PFSK-1 (cell line): ENCODE data around the gene SORT1.

ENCODE experiments used
- FOXP2 ChIP-seq: optimal IDR thresholded peaks from 2 replicates; pipeline ENCODE3; 2011; ENCODE audit warnings: borderline replicate concordance, control low read depth, inconsistent platforms; ENCODE audit not compliant: insufficient read depth; ENCODE audit errors: extremely low read length, extremely low read depth
- POLR2AphosphoS5 ChIP-seq: IDR thresholded peaks from 2 replicates; pipeline ENCODE4 v1.6.1; 2012; ENCODE audit warnings: low read depth, mild to moderate bottlenecking, control low read depth, low read length, moderate library complexity
- TAF1 ChIP-seq: IDR thresholded peaks from 2 replicates; pipeline ENCODE4 v1.6.1; 2012; ENCODE audit warnings: low read length, control low read depth, borderline replicate concordance; ENCODE audit not compliant: insufficient read depth
- TF ChIP-seq, protein P1 (sequence below), 2 experiments: IDR thresholded peaks; 2 replicates each; pipeline versions ENCODE4 v1.6.1 to v1.8.0; 2011 to 2012; ENCODE audit warnings: low read depth in 2 of 2, low read length in 2 of 2, control low read depth in 1 of 2, inconsistent platforms in 1 of 2, mild to moderate bottlenecking in 1 of 2, moderate library complexity in 1 of 2; ENCODE audit not compliant: insufficient read depth in 1 of 2

DNA sequence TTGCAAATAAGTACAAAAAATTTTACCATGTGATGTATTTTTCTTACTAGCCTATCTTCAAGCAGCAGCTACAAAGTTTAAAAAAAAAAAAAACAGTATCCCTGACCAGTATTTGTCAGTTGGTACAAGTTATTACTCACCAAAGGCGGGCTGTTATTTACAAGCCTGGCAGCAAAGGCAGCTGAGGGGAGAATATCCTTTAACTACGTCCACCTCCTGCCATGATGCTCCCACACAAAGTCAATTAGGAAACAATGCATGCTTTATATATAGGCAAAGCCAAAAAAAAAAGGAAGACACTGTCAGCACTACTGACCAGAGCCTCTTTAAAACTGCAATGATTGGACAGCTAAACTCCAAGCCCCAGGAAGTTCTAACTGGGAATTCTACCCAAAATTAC lies 14.8 kb upstream of the SORT1 start:
- TF ChIP-seq POLR2AphosphoS5 (no peak), FOXP2 (no peak), TAF1 (no peak)
- TF ChIP-seq, protein P1, sequence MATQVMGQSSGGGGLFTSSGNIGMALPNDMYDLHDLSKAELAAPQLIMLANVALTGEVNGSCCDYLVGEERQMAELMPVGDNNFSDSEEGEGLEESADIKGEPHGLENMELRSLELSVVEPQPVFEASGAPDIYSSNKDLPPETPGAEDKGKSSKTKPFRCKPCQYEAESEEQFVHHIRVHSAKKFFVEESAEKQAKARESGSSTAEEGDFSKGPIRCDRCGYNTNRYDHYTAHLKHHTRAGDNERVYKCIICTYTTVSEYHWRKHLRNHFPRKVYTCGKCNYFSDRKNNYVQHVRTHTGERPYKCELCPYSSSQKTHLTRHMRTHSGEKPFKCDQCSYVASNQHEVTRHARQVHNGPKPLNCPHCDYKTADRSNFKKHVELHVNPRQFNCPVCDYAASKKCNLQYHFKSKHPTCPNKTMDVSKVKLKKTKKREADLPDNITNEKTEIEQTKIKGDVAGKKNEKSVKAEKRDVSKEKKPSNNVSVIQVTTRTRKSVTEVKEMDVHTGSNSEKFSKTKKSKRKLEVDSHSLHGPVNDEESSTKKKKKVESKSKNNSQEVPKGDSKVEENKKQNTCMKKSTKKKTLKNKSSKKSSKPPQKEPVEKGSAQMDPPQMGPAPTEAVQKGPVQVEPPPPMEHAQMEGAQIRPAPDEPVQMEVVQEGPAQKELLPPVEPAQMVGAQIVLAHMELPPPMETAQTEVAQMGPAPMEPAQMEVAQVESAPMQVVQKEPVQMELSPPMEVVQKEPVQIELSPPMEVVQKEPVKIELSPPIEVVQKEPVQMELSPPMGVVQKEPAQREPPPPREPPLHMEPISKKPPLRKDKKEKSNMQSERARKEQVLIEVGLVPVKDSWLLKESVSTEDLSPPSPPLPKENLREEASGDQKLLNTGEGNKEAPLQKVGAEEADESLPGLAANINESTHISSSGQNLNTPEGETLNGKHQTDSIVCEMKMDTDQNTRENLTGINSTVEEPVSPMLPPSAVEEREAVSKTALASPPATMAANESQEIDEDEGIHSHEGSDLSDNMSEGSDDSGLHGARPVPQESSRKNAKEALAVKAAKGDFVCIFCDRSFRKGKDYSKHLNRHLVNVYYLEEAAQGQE (IDR thresholded peaks at IDR 0.05; ENCODE audit: insufficient read depth in 1 of 2, low read depth in 2 of 2, low read length in 2 of 2), result no peak
